Astrocyte (in vitro differentiated cells and primary cell): ENCODE measurements around the gene RD3L. TPM values are rescaled to one million over a fixed set of nuclear protein-coding genes. Genes with fewer than 3 reads are reported as not detected.

Experiments used
- DNase-seq: peaks from one replicate; pipeline ENCODE4 v3.0.0-alpha.2; 2010; ENCODE audit warnings: low read depth
- FAIRE-seq: peaks from 2 replicates; lab custom pipeline; 2011; peaks lifted over from hg19 to GRCh38; lab: Jason Lieb, UNC
- H2AFZ ChIP-seq: 2 replicates; pipeline ENCODE4 v1.6.0; 2012; ENCODE audit warnings: low read depth, low read length, inconsistent platforms
- H3K27ac ChIP-seq: 2 replicates; pipeline ENCODE4 v1.5.1; 2011; ENCODE audit warnings: low read depth, low read length, inconsistent platforms
- H3K27me3 ChIP-seq: 2 replicates; pipeline ENCODE4 v1.6.0; 2011; ENCODE audit warnings: low read length, inconsistent platforms; ENCODE audit not compliant: insufficient read depth
- H3K36me3 ChIP-seq: 2 replicates; pipeline ENCODE4 v1.5.1; 2011; ENCODE audit warnings: low read length, inconsistent platforms; ENCODE audit not compliant: insufficient read depth
- H3K4me1 ChIP-seq: 2 replicates; pipeline ENCODE4 v1.5.1; 2011; ENCODE audit warnings: low read length, inconsistent platforms; ENCODE audit not compliant: insufficient read depth
- H3K4me2 ChIP-seq: 2 replicates; pipeline ENCODE4 v1.6.0; 2012; ENCODE audit warnings: low read length, inconsistent platforms
- H3K4me3 ChIP-seq: 2 replicates; pipeline ENCODE4 v1.5.1; 2011; ENCODE audit warnings: low read depth, mild to moderate bottlenecking, low read length, inconsistent platforms; ENCODE audit not compliant: insufficient read depth
- H3K79me2 ChIP-seq: 2 replicates; pipeline ENCODE4 v1.6.0; 2012; ENCODE audit warnings: mild to moderate bottlenecking, low read length, inconsistent platforms; ENCODE audit not compliant: insufficient read depth
- H3K9ac ChIP-seq: 2 replicates; pipeline ENCODE4 v1.6.0; 2012; ENCODE audit warnings: mild to moderate bottlenecking, low read length, inconsistent platforms
- H3K9me3 ChIP-seq: 2 replicates; pipeline ENCODE4 v1.5.1; 2012; ENCODE audit warnings: low read depth, mild to moderate bottlenecking, low read length, inconsistent platforms; ENCODE audit not compliant: insufficient read depth
- H4K20me1 ChIP-seq: 2 replicates; pipeline ENCODE4 v1.6.0; 2012; ENCODE audit warnings: low read length, inconsistent platforms; ENCODE audit not compliant: insufficient read depth
- H3K27ac Mint-ChIP-seq: one replicate; pipeline ENCODE4 v1.8.0; 2021; ENCODE audit warnings: mild to moderate bottlenecking, mixed read lengths; ENCODE audit not compliant: unreplicated experiment
- H3K27me3 Mint-ChIP-seq: one replicate; pipeline ENCODE4 v1.8.0; 2021; ENCODE audit warnings: low read depth, mixed read lengths; ENCODE audit not compliant: unreplicated experiment
- H3K36me3 Mint-ChIP-seq: one replicate; pipeline ENCODE4 v1.8.0; 2021; ENCODE audit warnings: low read depth, mixed read lengths; ENCODE audit not compliant: unreplicated experiment
- H3K4me1 Mint-ChIP-seq: one replicate; pipeline ENCODE4 v1.8.0; 2021; ENCODE audit warnings: low read depth, mixed read lengths; ENCODE audit not compliant: unreplicated experiment
- H3K4me3 Mint-ChIP-seq: one replicate; pipeline ENCODE4 v1.8.0; 2021; ENCODE audit warnings: mild to moderate bottlenecking, moderate library complexity, mixed read lengths; ENCODE audit not compliant: unreplicated experiment
- H3K9me3 Mint-ChIP-seq: one replicate; pipeline ENCODE4 v1.8.0; 2021; ENCODE audit warnings: mild to moderate bottlenecking, mixed read lengths; ENCODE audit not compliant: unreplicated experiment
- EZH2 ChIP-seq: IDR thresholded peaks from 2 replicates; pipeline ENCODE4 v1.6.1; 2012; ENCODE audit warnings: mild to moderate bottlenecking, low read length, inconsistent platforms; ENCODE audit not compliant: insufficient read depth
- total RNA-seq: library from RNA; stranded (reverse); gene quantifications from 2 replicates; pipeline ENCODE4 v1.2.1, GENCODE V29; 2021
- TF ChIP-seq, protein P1 (sequence below): IDR thresholded peaks from 2 replicates; pipeline ENCODE4 v1.5.1; 2011; ENCODE audit warnings: low read depth, mild to moderate bottlenecking, inconsistent platforms, low read length, moderate library complexity; ENCODE audit not compliant: insufficient read depth

RD3L gene
- total RNA-seq, 1 donor from 2014 or later, result not detected

DNA sequence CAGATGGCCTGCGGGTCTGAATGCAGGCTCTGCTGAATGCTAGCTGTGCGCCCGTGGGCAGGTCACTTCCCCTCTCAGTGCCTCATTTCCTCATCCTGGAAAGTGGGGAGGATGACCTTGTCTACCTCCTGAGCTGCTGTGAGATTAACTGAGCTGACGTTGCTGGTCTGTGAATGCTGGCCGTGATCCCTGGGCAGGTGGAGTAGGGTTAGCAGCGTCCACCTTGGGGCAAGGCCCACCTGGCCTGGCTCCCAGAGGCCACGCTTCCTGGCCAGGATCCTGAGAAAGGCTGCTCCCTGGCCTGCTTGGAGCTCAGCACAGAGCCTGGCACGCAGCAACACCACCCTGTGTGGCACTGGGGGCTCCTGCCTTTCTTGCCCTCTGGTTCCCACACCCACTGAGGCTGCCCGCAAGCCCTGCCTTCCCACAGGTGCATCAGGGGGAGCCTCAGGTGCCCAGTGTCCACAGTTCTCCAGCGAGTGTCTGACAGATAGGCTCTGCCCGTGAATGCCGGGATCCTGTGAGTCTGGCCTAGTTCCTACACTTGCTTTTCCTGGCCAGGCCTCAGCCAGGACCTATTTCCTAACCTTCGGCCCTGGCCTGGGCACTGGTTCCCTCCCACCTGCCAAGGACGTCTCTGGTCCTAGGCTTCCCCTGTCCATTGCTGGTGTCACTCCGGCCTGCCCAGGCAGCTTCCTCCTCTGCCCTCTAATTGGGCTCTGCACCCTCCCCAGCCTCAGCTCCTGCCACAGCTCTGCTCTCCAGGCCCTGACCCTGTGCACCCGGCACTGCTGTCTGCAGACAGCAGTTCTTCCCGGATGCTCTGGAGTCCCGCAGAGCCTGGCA, 51.3 kb downstream of the RD3L start:
- Mint-ChIP-seq H3K27ac (no peak overlapping the region), H3K4me1 (peaks cover 6% of the 10 kb centered on the region), H3K9me3 (no peaks in the 10 kb centered on the region), H3K36me3 (no peaks in the 10 kb centered on the region), H3K27me3 (peaks cover 8% of the 10 kb centered on the region), H3K4me3 (no peak overlapping the region)
- TF ChIP-seq EZH2, result no peak
- TF ChIP-seq, protein P1, sequence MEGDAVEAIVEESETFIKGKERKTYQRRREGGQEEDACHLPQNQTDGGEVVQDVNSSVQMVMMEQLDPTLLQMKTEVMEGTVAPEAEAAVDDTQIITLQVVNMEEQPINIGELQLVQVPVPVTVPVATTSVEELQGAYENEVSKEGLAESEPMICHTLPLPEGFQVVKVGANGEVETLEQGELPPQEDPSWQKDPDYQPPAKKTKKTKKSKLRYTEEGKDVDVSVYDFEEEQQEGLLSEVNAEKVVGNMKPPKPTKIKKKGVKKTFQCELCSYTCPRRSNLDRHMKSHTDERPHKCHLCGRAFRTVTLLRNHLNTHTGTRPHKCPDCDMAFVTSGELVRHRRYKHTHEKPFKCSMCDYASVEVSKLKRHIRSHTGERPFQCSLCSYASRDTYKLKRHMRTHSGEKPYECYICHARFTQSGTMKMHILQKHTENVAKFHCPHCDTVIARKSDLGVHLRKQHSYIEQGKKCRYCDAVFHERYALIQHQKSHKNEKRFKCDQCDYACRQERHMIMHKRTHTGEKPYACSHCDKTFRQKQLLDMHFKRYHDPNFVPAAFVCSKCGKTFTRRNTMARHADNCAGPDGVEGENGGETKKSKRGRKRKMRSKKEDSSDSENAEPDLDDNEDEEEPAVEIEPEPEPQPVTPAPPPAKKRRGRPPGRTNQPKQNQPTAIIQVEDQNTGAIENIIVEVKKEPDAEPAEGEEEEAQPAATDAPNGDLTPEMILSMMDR, result no peak
- no peak overlapping the region for H3K4me2 ChIP-seq
- no peaks in the 10 kb centered on the region for H4K20me1 ChIP-seq
- H3K27ac ChIP-seq, result no peak overlapping the region
- peaks cover 2% of the 10 kb centered on the region for H3K27me3 ChIP-seq
- no peak overlapping the region for H3K4me3 ChIP-seq
- H3K4me1 ChIP-seq, result peaks cover 3% of the 10 kb centered on the region
- H2AFZ ChIP-seq, result no peak overlapping the region
- H3K9ac ChIP-seq, result no peak overlapping the region
- DNase-seq, result no peak
- no peak for FAIRE-seq
- H3K79me2 ChIP-seq, result no peaks in the 10 kb centered on the region
- H3K9me3 ChIP-seq, result no peaks in the 10 kb centered on the region
- no peaks in the 10 kb centered on the region for H3K36me3 ChIP-seq

Other genes starting within 250 kb of the RD3L start
- 2.3 and 5.2 TPM in 2 replicates for gene XRCC3, start 227.1 kb downstream of the RD3L start, total RNA-seq
- 41.7 and 42.0 TPM in 2 replicates for gene ZFYVE21, start 226.7 kb downstream of the RD3L start, total RNA-seq
- gene PPP1R13B, start 95.0 kb downstream of the RD3L start, total RNA-seq, result 7.0 and 9.5 TPM in 2 replicates
- gene TDRD9, start 14.1 kb downstream of the RD3L start, total RNA-seq, result not detected in 2 replicates
- gene ASPG, start 143.2 kb upstream of the RD3L start, total RNA-seq, result 0.10 TPM in 1 of 2 replicates, not detected in the other
- 1.4 TPM in 2 replicates for gene KIF26A, start 196.1 kb upstream of the RD3L start, total RNA-seq